ENCODE data around the gene ZBED6. TPM values are rescaled to one million over a fixed set of nuclear protein-coding genes. Genes with fewer than 3 reads are reported as not detected.

ZBED6 gene
- total RNA-seq, 4 donors from 2014 or later: 9.0 to 42.5 (median 27.6) TPM

- ATAC-seq (no peak), DNase-seq (no peak)
- Histone ChIP-seq H3K27me3 (no peaks in the 10 kb centered on the region), H3K27ac (no peak overlapping the region), H3K36me3 (peaks cover 0 to 34% of the 10 kb centered on the region in 2 donors), H3K9me3 (no peaks in the 10 kb centered on the region), H3K4me1 (no peaks in the 10 kb centered on the region), H3K4me3 (no peak overlapping the region)
- in situ Hi-C loops (cut with MboI; ENCODE audit: low sequenced_read_pairs in 4 of 4): loop anchor here in 1 of 4 donors (25.0 kb wide), 1 partner anchor 724 kb away; no protein-coding TSS in a partner anchor
- TF ChIP-seq, protein P1, sequence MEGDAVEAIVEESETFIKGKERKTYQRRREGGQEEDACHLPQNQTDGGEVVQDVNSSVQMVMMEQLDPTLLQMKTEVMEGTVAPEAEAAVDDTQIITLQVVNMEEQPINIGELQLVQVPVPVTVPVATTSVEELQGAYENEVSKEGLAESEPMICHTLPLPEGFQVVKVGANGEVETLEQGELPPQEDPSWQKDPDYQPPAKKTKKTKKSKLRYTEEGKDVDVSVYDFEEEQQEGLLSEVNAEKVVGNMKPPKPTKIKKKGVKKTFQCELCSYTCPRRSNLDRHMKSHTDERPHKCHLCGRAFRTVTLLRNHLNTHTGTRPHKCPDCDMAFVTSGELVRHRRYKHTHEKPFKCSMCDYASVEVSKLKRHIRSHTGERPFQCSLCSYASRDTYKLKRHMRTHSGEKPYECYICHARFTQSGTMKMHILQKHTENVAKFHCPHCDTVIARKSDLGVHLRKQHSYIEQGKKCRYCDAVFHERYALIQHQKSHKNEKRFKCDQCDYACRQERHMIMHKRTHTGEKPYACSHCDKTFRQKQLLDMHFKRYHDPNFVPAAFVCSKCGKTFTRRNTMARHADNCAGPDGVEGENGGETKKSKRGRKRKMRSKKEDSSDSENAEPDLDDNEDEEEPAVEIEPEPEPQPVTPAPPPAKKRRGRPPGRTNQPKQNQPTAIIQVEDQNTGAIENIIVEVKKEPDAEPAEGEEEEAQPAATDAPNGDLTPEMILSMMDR (IDR thresholded peaks at IDR 0.05 in 4 of 5, conservative IDR thresholded peaks at IDR 0.05 in 1 of 5): no peak
- no peak for TF ChIP-seq POLR2A (IDR thresholded peaks at IDR 0.05)
- intact Hi-C loops (cut with DNase I; ENCODE audit: low total_unique reads): no loop called here
Observed at GRCh38 chr1:203813581-203814341, 18.3 kb downstream of the ZBED6 start.

- Histone ChIP-seq H3K36me3 (peaks cover 0 to 63% of the 10 kb centered on the region in 2 donors), H3K4me1 (peaks cover 4 to 8% of the 10 kb centered on the region in 2 donors), H3K27ac (peak overlapping the region; percentile 4 to 45 (median 36)), H3K9me3 (no peaks in the 10 kb centered on the region), H3K27me3 (no peaks in the 10 kb centered on the region), H3K4me3 (no peak overlapping the region)
- ATAC-seq (peak; percentile 54 to 62), DNase-seq (no peak)
- no peak for TF ChIP-seq POLR2A (IDR thresholded peaks at IDR 0.05)
- TF ChIP-seq, protein P1 (IDR thresholded peaks at IDR 0.05 in 4 of 5, conservative IDR thresholded peaks at IDR 0.05 in 1 of 5): no peak
- intact Hi-C loops (cut with DNase I; ENCODE audit: low total_unique reads) (no loop called here), in situ Hi-C loops (cut with MboI; ENCODE audit: low sequenced_read_pairs in 4 of 4) (loop anchor here in 1 of 4 donors (25.0 kb wide), 1 partner anchor 719 kb away; no protein-coding TSS in a partner anchor)
Observed at GRCh38 chr1:203818399-203818798, 23.0 kb downstream of the ZBED6 start.

DNA sequence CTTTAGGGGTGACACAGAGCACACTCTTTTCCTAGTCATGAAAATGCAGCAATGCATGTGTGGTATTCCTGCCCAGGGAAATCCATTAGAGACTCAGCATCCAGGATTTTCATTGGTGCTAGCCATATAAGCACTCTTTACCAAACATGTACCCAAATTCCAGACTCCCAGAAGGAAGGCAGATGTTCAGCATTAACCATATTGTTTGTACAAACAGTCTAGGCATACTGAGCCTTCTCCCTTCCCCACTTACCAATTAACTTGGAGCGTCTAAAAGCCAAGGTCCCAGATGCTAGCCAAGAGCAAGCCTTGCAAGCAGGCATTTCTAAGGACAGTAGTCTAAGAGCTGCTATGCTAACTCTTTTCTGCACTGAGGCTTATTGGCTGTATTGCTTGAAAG is 27.9 kb downstream of the ZBED6 start:
- Histone ChIP-seq H3K9me3 (no peaks in the 10 kb centered on the region), H3K27ac (peak overlapping the region; percentile 18 to 59 (median 38)), H3K4me1 (peaks cover 12 to 17% of the 10 kb centered on the region in 2 donors), H3K27me3 (no peaks in the 10 kb centered on the region), H3K4me3 (no peak overlapping the region), H3K36me3 (peaks cover 0 to 68% of the 10 kb centered on the region in 2 donors)
- DNase-seq (no peak), ATAC-seq (no peak)
- in situ Hi-C loops (cut with MboI; ENCODE audit: low sequenced_read_pairs in 4 of 4): loop anchor here in 1 of 4 donors (25.0 kb wide), 1 partner anchor 714 kb away; no protein-coding TSS in a partner anchor
- intact Hi-C loops (cut with DNase I; ENCODE audit: low total_unique reads): no loop called here
- TF ChIP-seq POLR2A (IDR thresholded peaks at IDR 0.05): no peak
- TF ChIP-seq, protein P1 (IDR thresholded peaks at IDR 0.05 in 4 of 5, conservative IDR thresholded peaks at IDR 0.05 in 1 of 5): no peak

GRCh38 chr1:203826175-203826574 is 30.8 kb downstream of the ZBED6 start:
- no peak for ATAC-seq
- in situ Hi-C loops (cut with MboI; ENCODE audit: low sequenced_read_pairs in 4 of 4): loop anchor here in 1 of 4 donors (25.0 kb wide), 1 partner anchor 561 kb away; no protein-coding TSS in a partner anchor
- TF ChIP-seq, protein P1 (IDR thresholded peaks at IDR 0.05 in 4 of 5, conservative IDR thresholded peaks at IDR 0.05 in 1 of 5): no peak
- no peak for TF ChIP-seq POLR2A (IDR thresholded peaks at IDR 0.05)
- peaks cover 0 to 68% of the 10 kb centered on the region in 2 donors for H3K36me3 ChIP-seq
- intact Hi-C loops (cut with DNase I; ENCODE audit: low total_unique reads): no loop called here
- no peak overlapping the region for H3K27ac ChIP-seq
- peaks cover 12 to 17% of the 10 kb centered on the region in 2 donors for H3K4me1 ChIP-seq
- H3K9me3 ChIP-seq: no peaks in the 10 kb centered on the region
- no peak overlapping the region for H3K4me3 ChIP-seq
- no peak for DNase-seq
- no peaks in the 10 kb centered on the region for H3K27me3 ChIP-seq
